GM19397 (cell line): Measurements from ENCODE around the gene VOPP1.
"Not testable (repeated sequence)": the region's sequence is repeated elsewhere in the genome, so short reads cannot be mapped to it uniquely, and the experiment has no call there.

Experiments used
- ATAC-seq: cut with Tn5 transposase; IDR thresholded peaks from one replicate; pipeline ENCODE4 v1.9.1; 2021; ENCODE audit warnings: mild to moderate bottlenecking, moderate library complexity; ENCODE audit not compliant: unreplicated experiment

Gene VOPP1

DNA sequence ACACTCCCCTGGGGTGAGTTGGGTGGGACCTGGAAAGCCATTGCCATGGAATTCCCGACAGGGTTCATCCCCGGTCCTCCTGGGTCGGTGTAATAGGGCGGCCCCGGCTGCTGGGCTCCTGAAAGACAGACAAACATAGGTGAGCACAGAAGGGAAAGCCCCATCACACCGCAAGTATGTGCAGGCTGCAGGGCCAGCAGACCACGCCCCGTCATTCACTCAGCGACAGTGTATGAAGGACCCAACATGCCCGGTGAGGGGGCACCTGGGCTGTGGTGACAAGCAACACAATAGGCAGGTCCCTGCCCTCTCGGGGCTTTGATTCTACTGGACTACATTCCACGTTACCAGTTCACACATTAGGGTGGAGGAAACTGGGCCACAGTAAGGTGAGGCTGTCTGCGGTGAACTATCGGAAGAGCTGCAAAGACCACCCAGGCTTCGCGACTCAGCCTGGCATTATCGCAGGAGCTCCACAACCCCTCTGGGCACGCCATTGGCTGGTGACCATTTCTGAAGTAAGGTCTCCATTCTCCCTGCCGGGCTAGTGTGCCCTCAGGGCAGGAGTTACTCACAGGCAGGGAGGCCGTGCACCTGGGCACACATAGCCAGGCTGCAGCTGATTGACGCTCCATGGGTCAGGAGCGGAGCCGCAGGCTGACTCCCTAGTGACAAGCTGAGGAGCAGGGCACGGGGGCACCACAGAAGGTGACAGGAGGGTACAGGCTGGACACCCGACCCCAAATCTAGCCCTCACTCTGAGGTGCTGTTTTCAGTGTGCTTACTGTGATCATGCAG, 99.2 kb downstream of the VOPP1 start:
- ATAC-seq = no peak

DNA sequence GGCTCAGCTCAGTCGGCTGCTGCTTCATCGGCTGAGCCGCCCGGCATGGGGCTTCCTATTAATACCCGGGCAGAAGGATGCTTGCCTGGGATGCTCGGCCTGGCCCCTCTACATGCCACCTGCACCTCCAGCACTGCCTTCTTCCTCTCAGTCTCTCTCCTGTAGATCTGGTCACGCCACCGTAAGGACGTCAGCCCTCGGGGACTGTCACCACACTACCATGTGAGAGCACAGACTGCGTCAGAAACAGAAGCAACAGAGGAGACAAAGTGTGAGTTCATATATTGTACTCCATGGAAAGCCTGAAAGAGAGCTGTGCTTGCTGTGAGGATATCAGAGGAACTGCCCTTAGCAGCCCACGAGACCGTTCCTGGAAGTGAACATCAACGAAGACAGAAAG, 99.9 kb downstream of the VOPP1 start:
- ATAC-seq = not testable (repeated sequence)

DNA sequence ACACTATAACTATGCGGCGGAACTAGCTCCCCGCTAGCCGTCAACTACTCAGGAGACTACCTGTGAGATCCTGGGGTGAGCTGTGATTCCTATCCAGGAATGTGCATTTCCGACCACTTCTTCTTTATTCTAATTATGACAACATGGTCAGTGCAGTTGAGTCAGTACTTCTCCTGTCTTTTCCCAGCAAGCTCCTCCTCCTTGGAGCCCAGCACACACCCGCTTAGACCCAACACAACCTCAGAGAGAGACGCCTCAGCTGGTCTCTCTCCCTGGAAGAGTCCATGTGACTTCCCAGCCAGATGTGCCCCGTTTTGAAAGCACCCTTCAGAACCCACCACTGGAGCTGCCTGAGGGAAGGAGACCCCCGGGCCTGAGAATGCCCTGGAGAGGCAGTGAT, 100.7 kb downstream of the VOPP1 start:
- not testable (repeated sequence) for ATAC-seq

- ATAC-seq = no peak
Measured at GRCh38 chr7:55470261-55470660, 102.0 kb downstream of the VOPP1 start.

GRCh38 chr7:55469721-55470120, 102.6 kb downstream of the VOPP1 start:
- ATAC-seq = no peak

DNA sequence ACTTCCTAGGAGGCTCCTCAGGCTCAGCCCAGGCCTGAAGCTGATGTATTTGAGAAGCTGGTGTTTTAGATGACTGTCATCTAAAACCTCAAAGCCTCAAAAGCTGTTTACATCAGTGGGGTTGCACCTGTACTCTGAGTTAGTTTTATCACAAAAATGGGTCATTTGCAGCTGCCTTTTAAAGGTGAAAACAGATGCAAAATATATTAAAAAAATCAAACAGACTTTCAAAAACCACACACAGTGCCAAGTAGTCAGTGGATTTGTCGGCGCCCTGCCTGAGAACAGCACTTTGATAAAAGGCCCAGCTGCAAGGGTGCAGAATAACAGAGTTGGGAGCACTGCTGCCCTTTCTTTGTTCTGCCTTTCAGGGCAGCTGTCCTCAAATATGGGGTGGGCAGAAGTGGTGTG, 103.0 kb downstream of the VOPP1 start:
- ATAC-seq = no peak

GRCh38 chr7:55468495-55468894, 103.8 kb downstream of the VOPP1 start:
- no peak for ATAC-seq

DNA sequence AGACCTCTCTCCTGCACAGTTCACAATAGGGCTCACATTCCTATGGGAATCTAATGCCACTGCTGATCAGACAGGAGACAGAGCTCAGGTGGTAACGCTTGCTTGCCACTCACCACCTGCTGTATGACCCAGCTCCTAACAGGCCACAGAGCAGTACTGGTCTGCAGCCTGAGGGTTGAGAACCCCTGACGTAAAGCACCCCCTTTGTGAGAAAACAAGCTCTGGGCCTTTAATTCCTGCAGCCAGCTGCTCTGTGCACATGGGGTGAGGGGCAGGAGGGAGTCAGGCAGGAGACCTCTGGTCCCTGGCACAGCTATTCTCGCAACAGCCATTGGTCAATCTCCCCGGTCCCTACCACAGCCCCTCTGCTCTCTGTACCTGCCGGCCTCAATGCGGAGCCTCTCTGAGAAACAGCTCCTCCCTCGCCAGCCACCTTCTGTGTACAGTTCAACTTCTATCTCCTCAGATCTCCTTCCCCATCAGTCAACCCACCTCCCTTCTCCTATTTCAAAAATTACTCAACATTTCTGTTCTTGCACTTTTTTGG, 105.2 kb downstream of the VOPP1 start:
- no peak for ATAC-seq

DNA sequence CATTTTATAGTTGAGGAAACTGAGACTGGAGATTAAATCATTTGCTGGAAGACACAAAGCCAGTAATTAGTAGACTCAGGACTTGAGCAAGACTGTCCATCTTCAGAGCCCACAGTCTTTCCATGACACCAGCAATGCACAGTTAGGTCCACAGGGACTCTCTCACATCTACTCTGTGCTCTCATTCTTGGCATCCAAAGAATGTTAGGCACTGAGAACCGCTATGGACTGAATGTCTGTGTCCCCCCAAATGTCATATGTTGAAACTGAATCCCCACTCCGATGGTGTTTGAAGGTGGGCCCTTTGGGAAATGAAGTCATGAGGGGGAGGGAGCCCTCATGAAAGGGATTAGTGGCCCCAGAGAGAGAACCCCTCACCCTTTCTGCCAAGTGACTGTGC, 106.6 kb downstream of the VOPP1 start:
- ATAC-seq = no peak

DNA sequence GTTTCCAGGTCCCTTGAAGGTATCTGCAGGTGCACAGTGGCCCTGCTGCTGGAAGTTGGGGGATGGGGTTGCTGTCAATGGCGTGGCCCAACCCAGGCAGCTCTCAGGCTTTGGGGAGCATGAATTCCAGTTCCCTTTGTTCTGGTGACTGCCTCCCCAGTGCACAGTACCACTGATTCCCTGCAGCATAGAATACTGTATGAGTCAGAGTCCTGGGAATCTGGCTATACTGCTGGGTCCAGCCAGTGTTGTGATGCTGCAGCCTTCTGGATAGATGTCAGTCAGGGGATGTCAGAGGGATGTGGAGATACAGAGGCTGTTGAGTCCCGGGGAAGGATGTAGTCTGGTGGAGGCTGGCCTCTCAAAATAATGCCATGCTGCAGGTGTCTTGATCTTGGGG, 107.9 kb downstream of the VOPP1 start:
- ATAC-seq = no peak

DNA sequence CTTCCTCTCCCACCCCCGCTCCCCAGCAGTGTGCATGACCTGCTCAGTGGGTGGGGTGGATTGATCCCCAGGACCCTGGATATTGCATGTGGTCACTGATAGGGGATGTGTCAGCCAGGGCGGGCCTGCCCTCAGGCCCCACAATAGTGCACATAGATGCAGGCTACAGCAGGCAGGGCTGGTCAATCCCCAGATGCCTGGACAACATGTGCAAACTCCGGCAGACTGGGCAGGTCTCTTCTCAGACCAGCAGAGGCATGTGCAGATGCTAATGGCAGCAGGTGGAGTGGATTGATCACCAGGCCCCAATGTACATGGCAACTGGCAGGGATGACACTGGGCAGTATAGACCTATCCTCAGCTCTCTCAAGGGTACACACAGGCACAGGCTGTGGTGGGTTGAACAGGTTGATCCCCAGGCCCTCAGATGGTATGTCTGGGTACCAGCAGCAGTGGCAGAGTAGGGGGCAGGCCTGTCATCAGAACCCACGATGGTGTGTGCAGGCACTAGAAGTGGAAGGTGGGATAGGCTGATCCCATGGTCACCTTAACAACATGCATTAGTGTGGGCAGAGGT, 108.5 kb downstream of the VOPP1 start:
- ATAC-seq = no peak

GRCh38 chr7:55458351-55458750, 114.0 kb downstream of the VOPP1 start:
- ATAC-seq = no peak

DNA sequence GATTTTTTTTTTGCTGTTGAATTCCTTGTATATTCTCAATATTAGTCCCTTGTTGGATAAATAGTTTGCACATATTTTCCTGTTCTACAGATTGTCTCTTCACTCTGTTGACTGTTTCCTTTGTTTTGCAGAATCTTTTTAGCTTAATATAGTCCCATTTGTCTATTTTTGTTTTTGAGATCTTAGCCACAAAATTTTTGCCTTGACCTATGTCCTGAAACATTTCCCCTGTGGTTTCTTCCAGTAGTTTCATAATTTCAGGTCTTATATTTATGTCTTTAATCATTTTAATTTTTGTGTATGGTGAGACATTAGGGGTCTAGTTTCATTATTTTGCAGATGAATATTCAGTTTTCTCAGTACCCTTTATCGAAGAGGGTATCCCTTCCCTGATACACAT, 114.5 kb downstream of the VOPP1 start:
- no peak for ATAC-seq

DNA sequence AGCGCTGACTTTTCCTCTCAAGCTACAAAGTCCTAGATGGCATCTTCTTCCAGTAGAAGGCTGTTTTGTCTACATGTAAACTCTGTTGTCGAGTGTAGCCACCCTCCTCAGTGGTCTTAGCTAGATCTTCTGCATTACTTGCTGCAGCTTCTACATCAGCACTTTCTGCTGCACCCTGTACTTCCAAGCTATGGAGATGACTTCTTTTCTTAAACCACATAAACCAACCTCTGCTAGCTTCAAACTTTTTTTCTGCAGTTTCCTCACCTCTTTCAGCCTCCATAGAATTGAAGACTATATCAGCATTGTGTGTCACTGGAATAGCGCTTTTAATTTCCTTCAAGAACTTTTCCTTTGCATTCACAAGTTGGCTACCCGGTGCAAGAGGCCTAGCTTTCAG, 119.3 kb downstream of the VOPP1 start:
- no peak for ATAC-seq

DNA sequence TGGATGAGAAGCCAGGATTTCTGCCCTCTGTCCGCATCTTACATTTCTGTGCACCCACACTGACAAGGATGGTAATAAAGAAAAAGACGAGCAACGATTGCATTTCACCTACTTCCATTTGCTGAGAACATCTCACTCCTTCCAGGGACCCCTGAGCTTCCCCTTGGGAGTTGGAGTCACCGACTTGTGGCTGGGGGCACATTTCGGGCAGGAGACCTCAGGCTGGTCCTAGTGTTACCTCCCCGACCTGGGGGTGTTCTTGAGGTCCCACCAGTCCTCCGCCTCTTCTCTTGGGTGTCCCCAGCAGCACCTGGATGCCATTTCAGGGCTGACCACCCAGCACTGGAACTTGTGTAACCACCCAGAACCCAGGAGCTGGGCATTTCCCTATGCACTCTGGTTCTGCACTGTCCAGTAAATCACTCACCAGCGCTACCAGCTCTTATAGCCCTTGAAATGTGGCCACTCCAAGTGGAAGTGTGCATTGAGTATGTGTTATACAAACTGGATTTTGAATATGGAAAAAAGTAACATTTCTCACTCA, 122.2 kb downstream of the VOPP1 start:
- ATAC-seq = no peak

GRCh38 chr7:55449205-55449991, 122.9 kb downstream of the VOPP1 start:
- no peak for ATAC-seq

GRCh38 chr7:55448526-55448925, 123.8 kb downstream of the VOPP1 start:
- no peak for ATAC-seq

- no peak for ATAC-seq
Measured at GRCh38 chr7:55444786-55445185, 127.5 kb downstream of the VOPP1 start.

- no peak for ATAC-seq
Measured at GRCh38 chr7:55441774-55442522, 130.4 kb downstream of the VOPP1 start.

DNA sequence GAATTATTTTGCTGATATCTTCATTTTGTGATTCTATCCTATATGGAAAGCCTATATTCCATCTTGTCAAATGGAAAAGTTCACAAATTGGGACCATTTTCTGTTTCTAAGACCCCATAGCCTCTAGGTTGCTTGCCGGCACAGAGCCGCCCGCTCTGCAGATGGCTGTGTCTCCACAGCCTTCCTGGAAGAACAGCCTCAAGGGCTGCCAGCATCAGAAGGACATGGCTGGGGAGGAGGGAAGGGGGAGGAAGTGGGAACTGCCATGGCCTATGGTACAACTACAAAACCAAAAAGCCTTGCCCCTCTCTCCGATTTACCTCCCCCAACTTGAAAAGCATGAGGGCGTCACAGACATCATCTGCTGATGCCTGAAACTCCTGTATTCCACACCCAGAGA, 131.3 kb downstream of the VOPP1 start:
- ATAC-seq = no peak
